ENCODE results near the gene TLK1.

- TF ChIP-seq CTCF (IDR thresholded peaks at IDR 0.05; ENCODE audit: low read depth, low read length, missing input control): no peak
- no peak for TF ChIP-seq TAF1 (conservative IDR thresholded peaks at IDR 0.05)
- no peak for TF ChIP-seq REST (IDR thresholded peaks at IDR 0.05)
- TF ChIP-seq, protein P1, sequence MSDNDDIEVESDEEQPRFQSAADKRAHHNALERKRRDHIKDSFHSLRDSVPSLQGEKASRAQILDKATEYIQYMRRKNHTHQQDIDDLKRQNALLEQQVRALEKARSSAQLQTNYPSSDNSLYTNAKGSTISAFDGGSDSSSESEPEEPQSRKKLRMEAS (IDR thresholded peaks at IDR 0.05): no peak
- TF ChIP-seq SP1 (IDR thresholded peaks at IDR 0.05): no peak
- no peak for TF ChIP-seq RAD21 (IDR thresholded peaks at IDR 0.05)
- TF ChIP-seq GABPA (IDR thresholded peaks at IDR 0.05 in 1 of 2, conservative IDR thresholded peaks at IDR 0.05 in 1 of 2): no peak
- no peak for TF ChIP-seq YY1 (IDR thresholded peaks at IDR 0.05)
- TF ChIP-seq ATF3 (IDR thresholded peaks at IDR 0.05): no peak
- no peak for TF ChIP-seq RXRA (IDR thresholded peaks at IDR 0.05)
- no peak for TF ChIP-seq FOXA1 (IDR thresholded peaks at IDR 0.05)
Observed at GRCh38 chr2:171084128-171084527, 76.6 kb downstream of the TLK1 start.
